GM19238 (cell line): ENCODE results near the gene SLC1A2.

ENCODE experiments used
- DNase-seq: peaks from one replicate; pipeline ENCODE4 v3.0.0; 2011; ENCODE audit warnings: low spot score; ENCODE audit not compliant: insufficient read length

SLC1A2 gene

GRCh38 chr11:35377262-35377661 lies 42.1 kb downstream of the SLC1A2 start:
- no peak for DNase-seq

- DNase-seq = no peak
Observed at GRCh38 chr11:35376613-35377012, 42.7 kb downstream of the SLC1A2 start.

GRCh38 chr11:35376118-35376510 lies 43.2 kb downstream of the SLC1A2 start:
- DNase-seq = no peak

GRCh38 chr11:35375332-35376117 lies 43.8 kb downstream of the SLC1A2 start:
- no peak for DNase-seq

- DNase-seq = no peak
Observed at GRCh38 chr11:35373284-35373933, 45.9 kb downstream of the SLC1A2 start.

- DNase-seq = no peak
Observed at GRCh38 chr11:35372565-35373283, 46.6 kb downstream of the SLC1A2 start.

GRCh38 chr11:35367491-35367890 lies 51.9 kb downstream of the SLC1A2 start:
- no peak for DNase-seq

- DNase-seq = no peak
Observed at GRCh38 chr11:35366798-35367197, 52.6 kb downstream of the SLC1A2 start.

- DNase-seq = no peak
Observed at GRCh38 chr11:35365961-35366360, 53.4 kb downstream of the SLC1A2 start.

GRCh38 chr11:35365395-35365794 lies 54.0 kb downstream of the SLC1A2 start:
- no peak for DNase-seq

- no peak for DNase-seq
Observed at GRCh38 chr11:35363854-35364780, 55.2 kb downstream of the SLC1A2 start.

- DNase-seq = no peak
Observed at GRCh38 chr11:35363246-35363801, 56.0 kb downstream of the SLC1A2 start.

- no peak for DNase-seq
Observed at GRCh38 chr11:35362521-35362980, 56.8 kb downstream of the SLC1A2 start.

GRCh38 chr11:35360055-35360530 lies 59.3 kb downstream of the SLC1A2 start:
- DNase-seq = no peak

GRCh38 chr11:35359321-35360054 lies 59.9 kb downstream of the SLC1A2 start:
- DNase-seq = no peak

GRCh38 chr11:35358391-35358790 lies 61.0 kb downstream of the SLC1A2 start:
- no peak for DNase-seq

GRCh38 chr11:35357923-35358322 lies 61.4 kb downstream of the SLC1A2 start:
- no peak for DNase-seq

- no peak for DNase-seq
Observed at GRCh38 chr11:35355102-35355749, 64.1 kb downstream of the SLC1A2 start.

- no peak for DNase-seq
Observed at GRCh38 chr11:35354644-35355043, 64.7 kb downstream of the SLC1A2 start.
